WTC11 (cell line): ENCODE measurements around the gene TAF8. TPM values are rescaled to one million over a fixed set of nuclear protein-coding genes. Genes with fewer than 3 reads are reported as not detected.
A peak's percentile ranks its signal among the peaks of the same experiment; 100 is the strongest.

ENCODE experiments used
- ATAC-seq: fragments of 200-7000 bp; cut with Tn5 transposase; 2 replicates; pipeline ENCODE4 v1.10.0; 2021; ENCODE audit warnings: mild to moderate bottlenecking, moderate library complexity
- CTCF ChIA-PET: fragments of 300-600 bp; sonication (Branson Sonifier 250); formaldehyde crosslinking; loops from one replicate; lab custom pipeline; 2021; ENCODE audit warnings: antibody characterized with exemption; lab: Charles Lee
- POLR2A ChIA-PET: fragments of 350-600 bp; sonication (Branson Sonifier 250); formaldehyde crosslinking; loops from one replicate; lab custom pipeline; 2021; ENCODE audit warnings: antibody characterized with exemption; lab: Charles Lee
- DNase-seq: peaks from one replicate; pipeline ENCODE4 v3.0.0; 2021; ENCODE audit warnings: low spot score
- H3K27ac Mint-ChIP-seq: 2 replicates; pipeline ENCODE4 v1.8.0; 2021; ENCODE audit warnings: mixed read lengths
- H3K27me3 Mint-ChIP-seq: 2 replicates; pipeline ENCODE4 v1.8.0; 2021; ENCODE audit warnings: low read depth, mild to moderate bottlenecking, moderate library complexity, mixed read lengths
- H3K36me3 Mint-ChIP-seq: 2 replicates; pipeline ENCODE4 v1.8.0; 2021; ENCODE audit warnings: mixed read lengths
- H3K4me1 Mint-ChIP-seq: 2 replicates; pipeline ENCODE4 v1.8.0; 2022; ENCODE audit warnings: mixed read lengths
- H3K4me3 Mint-ChIP-seq: 2 replicates; pipeline ENCODE4 v1.8.0; 2021; ENCODE audit warnings: mild to moderate bottlenecking, moderate library complexity, mixed read lengths
- H3K9me3 Mint-ChIP-seq: 2 replicates; pipeline ENCODE4 v1.8.0; 2021; ENCODE audit warnings: mixed read lengths
- ETV6 ChIP-seq: sonication (generic); formaldehyde crosslinking; IDR thresholded peaks from 2 replicates; pipeline ENCODE4 v1.8.1; 2022; ENCODE audit warnings: mild to moderate bottlenecking, missing genetic modification reagents
- HMGA2 ChIP-seq: fragments of 250-450 bp; sonication (Bioruptor Pico); IDR thresholded peaks from 2 replicates; pipeline ENCODE4 v1.4.0; 2021; ENCODE audit warnings: mild to moderate bottlenecking, moderate library complexity
- OVOL2 ChIP-seq: fragments of 250-450 bp; sonication (Bioruptor Pico); IDR thresholded peaks from 2 replicates; pipeline ENCODE4 v1.9.0; 2021; ENCODE audit warnings: mild to moderate bottlenecking, borderline replicate concordance
- RELA ChIP-seq: sonication (generic); formaldehyde crosslinking; IDR thresholded peaks from 2 replicates; pipeline ENCODE4 v1.8.1; 2022; ENCODE audit warnings: missing genetic modification reagents, mild to moderate bottlenecking, borderline replicate concordance
- SOX15 ChIP-seq: fragments of 250-450 bp; sonication (Bioruptor Pico); IDR thresholded peaks from 2 replicates; pipeline ENCODE4 v1.9.0; 2021; ENCODE audit warnings: mild to moderate bottlenecking
- TEAD4 ChIP-seq: sonication (generic); formaldehyde crosslinking; IDR thresholded peaks from 2 replicates; pipeline ENCODE4 v1.8.0; 2022; ENCODE audit warnings: mild to moderate bottlenecking, missing genetic modification reagents
- TP53 ChIP-seq: sonication (generic); formaldehyde crosslinking; IDR thresholded peaks from 2 replicates; pipeline ENCODE4 v1.8.1; 2023; ENCODE audit warnings: mild to moderate bottlenecking, missing genetic modification reagents
- ZNF121 ChIP-seq: sonication (generic); formaldehyde crosslinking; IDR thresholded peaks from 2 replicates; pipeline ENCODE4 v1.8.0; 2023; ENCODE audit warnings: missing genetic modification reagents
- ZNF263 ChIP-seq: sonication (generic); formaldehyde crosslinking; IDR thresholded peaks from 2 replicates; pipeline ENCODE4 v1.8.1; 2022; ENCODE audit warnings: low read depth, mild to moderate bottlenecking, moderate library complexity, missing genetic modification reagents
- ZNF396 ChIP-seq: fragments of 250-450 bp; sonication (Bioruptor Pico); IDR thresholded peaks from 2 replicates; pipeline ENCODE4 v1.8.0; 2021; ENCODE audit warnings: mild to moderate bottlenecking, moderate library complexity, borderline replicate concordance
- ZNF423 ChIP-seq: fragments of 250-450 bp; sonication (Bioruptor Pico); IDR thresholded peaks from 2 replicates; pipeline ENCODE4 v2.1.2; 2022; ENCODE audit warnings: mild to moderate bottlenecking, moderate library complexity
- ZNF671 ChIP-seq: fragments of 250-450 bp; sonication (Bioruptor Pico); IDR thresholded peaks from 2 replicates; pipeline ENCODE4 v1.8.0; 2021; ENCODE audit warnings: mild to moderate bottlenecking
- total RNA-seq: library from RNA; stranded (reverse); gene quantifications from 3 replicates; pipeline ENCODE4 v1.2.3, GENCODE V29; 2021
- TF ChIP-seq, protein P1 (sequence below): fragments of 250-450 bp; sonication (Bioruptor Pico); IDR thresholded peaks from 2 replicates; pipeline ENCODE4 v1.9.0; 2021; ENCODE audit warnings: moderate library complexity, mild to moderate bottlenecking, inconsistent platforms, borderline replicate concordance
- TF ChIP-seq, protein P2 (sequence below): fragments of 250-450 bp; sonication (Bioruptor Pico); IDR thresholded peaks from 2 replicates; pipeline ENCODE4 v1.9.0; 2021; ENCODE audit warnings: mild to moderate bottlenecking
- TF ChIP-seq, protein P3 (sequence below): sonication (generic); formaldehyde crosslinking; IDR thresholded peaks from 2 replicates; pipeline ENCODE4 v1.8.1; 2022; ENCODE audit warnings: missing genetic modification reagents, borderline replicate concordance
- TF ChIP-seq, protein P4 (sequence below): sonication (generic); formaldehyde crosslinking; IDR thresholded peaks from 2 replicates; pipeline ENCODE4 v1.8.0; 2022; ENCODE audit warnings: missing genetic modification reagents
- TF ChIP-seq, protein P5 (sequence below): sonication (generic); formaldehyde crosslinking; IDR thresholded peaks from 2 replicates; pipeline ENCODE4 v1.8.1; 2023; ENCODE audit warnings: mild to moderate bottlenecking, moderate library complexity, missing genetic modification reagents
- TF ChIP-seq, protein P6 (sequence below): sonication (generic); formaldehyde crosslinking; conservative IDR thresholded peaks from 2 replicates; pipeline ENCODE4 v1.8.1; 2023; ENCODE audit warnings: mild to moderate bottlenecking, low read depth, missing genetic modification reagents, moderate library complexity
- TF ChIP-seq, protein P7 (sequence below): sonication (generic); formaldehyde crosslinking; IDR thresholded peaks from 2 replicates; pipeline ENCODE4 v1.8.1; 2023; ENCODE audit warnings: mild to moderate bottlenecking, missing genetic modification reagents

Gene TAF8
- total RNA-seq, 1 experiment from 2014 or later, result 31.0 TPM

DNA sequence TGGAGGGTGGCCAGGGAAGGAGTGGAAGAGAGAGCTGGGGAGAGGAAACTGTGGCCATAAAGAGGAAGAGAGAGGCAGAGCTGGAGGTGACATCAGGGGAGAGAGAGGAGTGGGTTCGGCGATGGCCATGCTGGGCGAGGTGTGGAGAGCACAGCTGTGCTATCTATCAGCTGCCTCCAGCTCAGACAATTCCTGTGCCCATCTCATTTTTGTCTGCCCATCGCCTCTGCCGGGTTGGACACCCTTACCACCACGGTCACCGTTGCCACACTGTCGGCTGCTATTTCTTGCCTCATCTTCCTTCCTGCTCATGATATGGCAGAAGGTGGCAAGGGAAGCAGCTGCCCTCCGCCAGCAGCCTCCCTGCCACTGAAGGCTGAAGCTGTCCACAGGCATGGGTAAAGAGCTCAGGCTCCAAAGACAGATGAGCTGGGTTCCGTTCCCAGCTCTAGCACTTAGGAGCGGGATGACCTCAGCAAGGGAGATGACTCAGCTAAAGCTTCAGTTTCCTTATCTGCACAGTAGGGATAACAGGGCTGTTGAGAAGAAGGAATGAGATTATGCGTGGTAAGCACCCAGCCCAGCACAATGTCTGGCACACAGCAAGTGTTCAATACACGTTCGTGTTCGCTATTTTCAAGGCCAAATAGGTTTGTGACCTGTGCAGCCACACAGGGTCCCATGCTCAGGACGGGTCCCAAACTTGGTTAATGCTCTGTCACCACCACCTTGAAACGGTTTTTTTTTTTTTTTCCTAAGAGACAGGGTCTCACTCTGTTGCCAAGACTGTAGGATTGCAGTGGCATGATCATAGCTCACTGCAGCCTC is 21.9 kb upstream of the TAF8 start (continued):
- TF ChIP-seq, protein P1, sequence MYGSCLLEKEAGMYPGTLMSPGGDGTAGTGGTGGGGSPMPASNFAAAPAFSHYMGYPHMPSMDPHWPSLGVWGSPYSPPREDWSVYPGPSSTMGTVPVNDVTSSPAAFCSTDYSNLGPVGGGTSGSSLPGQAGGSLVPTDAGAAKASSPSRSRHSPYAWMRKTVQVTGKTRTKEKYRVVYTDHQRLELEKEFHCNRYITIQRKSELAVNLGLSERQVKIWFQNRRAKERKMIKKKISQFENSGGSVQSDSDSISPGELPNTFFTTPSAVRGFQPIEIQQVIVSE (CRISPR knock-in tag), result no peak
- TF ChIP-seq SOX15 (CRISPR knock-in tag), result no peak
- TF ChIP-seq, protein P2, sequence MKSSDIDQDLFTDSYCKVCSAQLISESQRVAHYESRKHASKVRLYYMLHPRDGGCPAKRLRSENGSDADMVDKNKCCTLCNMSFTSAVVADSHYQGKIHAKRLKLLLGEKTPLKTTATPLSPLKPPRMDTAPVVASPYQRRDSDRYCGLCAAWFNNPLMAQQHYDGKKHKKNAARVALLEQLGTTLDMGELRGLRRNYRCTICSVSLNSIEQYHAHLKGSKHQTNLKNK (CRISPR knock-in tag), result no peak
- TF ChIP-seq, protein P3, sequence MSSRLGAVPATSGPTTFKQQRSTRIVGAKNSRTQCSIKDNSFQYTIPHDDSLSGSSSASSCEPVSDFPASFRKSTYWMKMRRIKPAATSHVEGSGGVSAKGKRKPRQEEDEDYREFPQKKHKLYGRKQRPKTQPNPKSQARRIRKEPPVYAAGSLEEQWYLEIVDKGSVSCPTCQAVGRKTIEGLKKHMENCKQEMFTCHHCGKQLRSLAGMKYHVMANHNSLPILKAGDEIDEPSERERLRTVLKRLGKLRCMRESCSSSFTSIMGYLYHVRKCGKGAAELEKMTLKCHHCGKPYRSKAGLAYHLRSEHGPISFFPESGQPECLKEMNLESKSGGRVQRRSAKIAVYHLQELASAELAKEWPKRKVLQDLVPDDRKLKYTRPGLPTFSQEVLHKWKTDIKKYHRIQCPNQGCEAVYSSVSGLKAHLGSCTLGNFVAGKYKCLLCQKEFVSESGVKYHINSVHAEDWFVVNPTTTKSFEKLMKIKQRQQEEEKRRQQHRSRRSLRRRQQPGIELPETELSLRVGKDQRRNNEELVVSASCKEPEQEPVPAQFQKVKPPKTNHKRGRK, result no peak
- no peak for TF ChIP-seq OVOL2 (CRISPR knock-in tag)
- TF ChIP-seq, protein P4, sequence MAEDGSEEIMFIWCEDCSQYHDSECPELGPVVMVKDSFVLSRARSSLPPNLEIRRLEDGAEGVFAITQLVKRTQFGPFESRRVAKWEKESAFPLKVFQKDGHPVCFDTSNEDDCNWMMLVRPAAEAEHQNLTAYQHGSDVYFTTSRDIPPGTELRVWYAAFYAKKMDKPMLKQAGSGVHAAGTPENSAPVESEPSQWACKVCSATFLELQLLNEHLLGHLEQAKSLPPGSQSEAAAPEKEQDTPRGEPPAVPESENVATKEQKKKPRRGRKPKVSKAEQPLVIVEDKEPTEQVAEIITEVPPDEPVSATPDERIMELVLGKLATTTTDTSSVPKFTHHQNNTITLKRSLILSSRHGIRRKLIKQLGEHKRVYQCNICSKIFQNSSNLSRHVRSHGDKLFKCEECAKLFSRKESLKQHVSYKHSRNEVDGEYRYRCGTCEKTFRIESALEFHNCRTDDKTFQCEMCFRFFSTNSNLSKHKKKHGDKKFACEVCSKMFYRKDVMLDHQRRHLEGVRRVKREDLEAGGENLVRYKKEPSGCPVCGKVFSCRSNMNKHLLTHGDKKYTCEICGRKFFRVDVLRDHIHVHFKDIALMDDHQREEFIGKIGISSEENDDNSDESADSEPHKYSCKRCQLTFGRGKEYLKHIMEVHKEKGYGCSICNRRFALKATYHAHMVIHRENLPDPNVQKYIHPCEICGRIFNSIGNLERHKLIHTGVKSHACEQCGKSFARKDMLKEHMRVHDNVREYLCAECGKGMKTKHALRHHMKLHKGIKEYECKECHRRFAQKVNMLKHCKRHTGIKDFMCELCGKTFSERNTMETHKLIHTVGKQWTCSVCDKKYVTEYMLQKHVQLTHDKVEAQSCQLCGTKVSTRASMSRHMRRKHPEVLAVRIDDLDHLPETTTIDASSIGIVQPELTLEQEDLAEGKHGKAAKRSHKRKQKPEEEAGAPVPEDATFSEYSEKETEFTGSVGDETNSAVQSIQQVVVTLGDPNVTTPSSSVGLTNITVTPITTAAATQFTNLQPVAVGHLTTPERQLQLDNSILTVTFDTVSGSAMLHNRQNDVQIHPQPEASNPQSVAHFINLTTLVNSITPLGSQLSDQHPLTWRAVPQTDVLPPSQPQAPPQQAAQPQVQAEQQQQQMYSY (CRISPR knock-in tag), result no peak
- TF ChIP-seq TP53 (CRISPR knock-in tag), result no peak
- TF ChIP-seq TEAD4 (CRISPR knock-in tag), result no peak

DNA sequence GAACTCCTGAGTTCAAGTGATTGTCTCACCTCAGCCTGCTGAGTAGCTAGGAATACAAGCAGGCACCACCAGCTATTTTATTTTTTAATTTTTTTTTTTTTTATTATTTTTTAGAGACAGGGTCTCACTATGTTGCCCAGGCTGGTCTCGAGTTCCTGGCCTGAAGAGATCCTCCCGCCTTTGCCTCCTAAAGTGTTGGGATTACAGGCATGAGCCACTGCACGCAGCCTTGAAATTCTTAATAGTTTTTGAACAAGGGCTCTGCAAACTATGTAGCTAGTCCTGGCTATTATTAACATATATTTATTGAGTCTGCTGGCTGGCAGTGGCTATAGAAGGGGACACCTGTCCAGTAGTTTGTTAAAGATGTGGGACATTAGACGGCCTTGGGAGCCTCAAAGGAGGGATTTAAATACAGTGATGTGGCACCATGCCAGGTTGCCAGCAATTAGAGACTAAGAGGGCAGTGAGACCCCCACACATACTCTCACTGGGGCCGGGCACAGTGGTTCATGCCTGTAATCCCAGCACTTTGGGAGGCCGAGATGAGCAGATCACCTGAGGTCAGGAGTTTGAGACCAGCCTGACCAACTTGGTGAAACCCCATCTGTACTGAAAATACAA is 21.1 kb upstream of the TAF8 start:
- H3K4me1 Mint-ChIP-seq, result peaks cover 12% of the 10 kb centered on the region
- peaks cover 5% of the 10 kb centered on the region; the same call in 1 of the 2 replicates for H3K27me3 Mint-ChIP-seq
- TF ChIP-seq RELA (CRISPR knock-in tag) (no peak), ZNF121 (CRISPR knock-in tag) (peak; percentile 52; the same call in 1 of the 2 replicates)
- ATAC-seq (no peak), DNase-seq (no peak)
- no peak overlapping the region for H3K27ac Mint-ChIP-seq
- ChIA-PET CTCF (interaction anchor here (1.1 to 2.0 kb wide), 6 partner anchors 10 to 242 kb away, joined by 3 to 11 read pairs (median 5); partner anchors contain the start of genes BYSL, MED20 and TOMM6), POLR2A (interaction anchor here (0.6 kb wide), 2 partner anchors 221 to 514 kb away, joined by 3 to 4 read pairs; no protein-coding TSS in a partner anchor)
- H3K36me3 Mint-ChIP-seq, result no peaks in the 10 kb centered on the region
- H3K4me3 Mint-ChIP-seq, result no peak overlapping the region
- H3K9me3 Mint-ChIP-seq, result no peaks in the 10 kb centered on the region

DNA sequence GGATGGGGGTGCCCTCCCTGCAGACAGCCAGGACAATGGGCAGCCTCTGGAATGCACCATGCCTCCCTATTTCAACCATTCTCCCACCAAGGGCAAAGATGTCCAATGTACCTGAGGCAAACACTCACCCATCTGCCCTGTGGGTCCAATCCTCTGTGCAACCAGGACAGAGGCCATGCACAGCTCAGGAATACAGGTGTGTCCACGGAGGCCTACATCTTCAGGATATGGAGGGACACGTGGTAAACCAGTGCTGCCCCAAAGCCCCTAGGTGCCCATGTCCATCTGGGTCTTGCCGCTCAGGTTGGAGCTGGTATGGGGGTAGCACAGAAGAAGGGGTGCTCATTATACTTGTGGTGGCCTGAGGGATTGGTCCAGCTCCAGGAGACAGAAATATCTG is 20.4 kb upstream of the TAF8 start:
- Mint-ChIP-seq H3K4me3 (no peak overlapping the region), H3K9me3 (no peaks in the 10 kb centered on the region), H3K27ac (no peak overlapping the region), H3K4me1 (peaks cover 12% of the 10 kb centered on the region), H3K36me3 (no peaks in the 10 kb centered on the region), H3K27me3 (peaks cover 5% of the 10 kb centered on the region; the same call in 1 of the 2 replicates)
- POLR2A ChIA-PET, result interaction anchor here (0.6 kb wide), 1 partner anchor 32 kb away, joined by 3 read pairs; no protein-coding TSS in a partner anchor
- DNase-seq (no peak), ATAC-seq (no peak)
- CTCF ChIA-PET, result interaction anchor here (1.7 to 3.2 kb wide), 3 partner anchors 14 to 108 kb away, joined by 7 to 13 read pairs (median 11); partner anchors contain the start of genes BYSL and MED20
- no peak for TF ChIP-seq ZNF423 (CRISPR knock-in tag)
- TF ChIP-seq ZNF396, result no peak
- TF ChIP-seq, protein P5, sequence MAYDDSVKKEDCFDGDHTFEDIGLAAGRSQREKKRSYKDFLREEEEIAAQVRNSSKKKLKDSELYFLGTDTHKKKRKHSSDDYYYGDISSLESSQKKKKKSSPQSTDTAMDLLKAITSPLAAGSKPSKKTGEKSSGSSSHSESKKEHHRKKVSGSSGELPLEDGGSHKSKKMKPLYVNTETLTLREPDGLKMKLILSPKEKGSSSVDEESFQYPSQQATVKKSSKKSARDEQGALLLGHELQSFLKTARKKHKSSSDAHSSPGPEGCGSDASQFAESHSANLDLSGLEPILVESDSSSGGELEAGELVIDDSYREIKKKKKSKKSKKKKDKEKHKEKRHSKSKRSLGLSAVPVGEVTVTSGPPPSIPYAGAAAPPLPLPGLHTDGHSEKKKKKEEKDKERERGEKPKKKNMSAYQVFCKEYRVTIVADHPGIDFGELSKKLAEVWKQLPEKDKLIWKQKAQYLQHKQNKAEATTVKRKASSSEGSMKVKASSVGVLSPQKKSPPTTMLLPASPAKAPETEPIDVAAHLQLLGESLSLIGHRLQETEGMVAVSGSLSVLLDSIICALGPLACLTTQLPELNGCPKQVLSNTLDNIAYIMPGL (CRISPR knock-in tag), result no peak
- no peak for TF ChIP-seq ZNF121 (CRISPR knock-in tag)
- TF ChIP-seq ETV6 (CRISPR knock-in tag), result no peak
- TF ChIP-seq ZNF263 (CRISPR knock-in tag), result no peak
- no peak for TF ChIP-seq ZNF671
- TF ChIP-seq, protein P6, sequence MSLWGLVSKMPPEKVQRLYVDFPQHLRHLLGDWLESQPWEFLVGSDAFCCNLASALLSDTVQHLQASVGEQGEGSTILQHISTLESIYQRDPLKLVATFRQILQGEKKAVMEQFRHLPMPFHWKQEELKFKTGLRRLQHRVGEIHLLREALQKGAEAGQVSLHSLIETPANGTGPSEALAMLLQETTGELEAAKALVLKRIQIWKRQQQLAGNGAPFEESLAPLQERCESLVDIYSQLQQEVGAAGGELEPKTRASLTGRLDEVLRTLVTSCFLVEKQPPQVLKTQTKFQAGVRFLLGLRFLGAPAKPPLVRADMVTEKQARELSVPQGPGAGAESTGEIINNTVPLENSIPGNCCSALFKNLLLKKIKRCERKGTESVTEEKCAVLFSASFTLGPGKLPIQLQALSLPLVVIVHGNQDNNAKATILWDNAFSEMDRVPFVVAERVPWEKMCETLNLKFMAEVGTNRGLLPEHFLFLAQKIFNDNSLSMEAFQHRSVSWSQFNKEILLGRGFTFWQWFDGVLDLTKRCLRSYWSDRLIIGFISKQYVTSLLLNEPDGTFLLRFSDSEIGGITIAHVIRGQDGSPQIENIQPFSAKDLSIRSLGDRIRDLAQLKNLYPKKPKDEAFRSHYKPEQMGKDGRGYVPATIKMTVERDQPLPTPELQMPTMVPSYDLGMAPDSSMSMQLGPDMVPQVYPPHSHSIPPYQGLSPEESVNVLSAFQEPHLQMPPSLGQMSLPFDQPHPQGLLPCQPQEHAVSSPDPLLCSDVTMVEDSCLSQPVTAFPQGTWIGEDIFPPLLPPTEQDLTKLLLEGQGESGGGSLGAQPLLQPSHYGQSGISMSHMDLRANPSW, result no peak
- no peak for TF ChIP-seq HMGA2 (CRISPR knock-in tag)
- TF ChIP-seq, protein P7, sequence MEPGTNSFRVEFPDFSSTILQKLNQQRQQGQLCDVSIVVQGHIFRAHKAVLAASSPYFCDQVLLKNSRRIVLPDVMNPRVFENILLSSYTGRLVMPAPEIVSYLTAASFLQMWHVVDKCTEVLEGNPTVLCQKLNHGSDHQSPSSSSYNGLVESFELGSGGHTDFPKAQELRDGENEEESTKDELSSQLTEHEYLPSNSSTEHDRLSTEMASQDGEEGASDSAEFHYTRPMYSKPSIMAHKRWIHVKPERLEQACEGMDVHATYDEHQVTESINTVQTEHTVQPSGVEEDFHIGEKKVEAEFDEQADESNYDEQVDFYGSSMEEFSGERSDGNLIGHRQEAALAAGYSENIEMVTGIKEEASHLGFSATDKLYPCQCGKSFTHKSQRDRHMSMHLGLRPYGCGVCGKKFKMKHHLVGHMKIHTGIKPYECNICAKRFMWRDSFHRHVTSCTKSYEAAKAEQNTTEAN (CRISPR knock-in tag), result no peak
